AG04449 (cell line): Measurements from ENCODE around the gene CACNB4.
A peak's percentile ranks its signal among the peaks of the same experiment; 100 is the strongest.

Experiments
- CTCF ChIA-PET: fragments of 350-600 bp; formaldehyde crosslinking; extraction: SDS; loops from one replicate; lab custom pipeline; 2021; ENCODE audit warnings: antibody characterized with exemption; lab: Yijun Ruan, JAX
- POLR2A ChIA-PET: fragments of 400-600, 350-600 bp; formaldehyde crosslinking; extraction: SDS; loops from one replicate; lab custom pipeline; 2020; ENCODE audit warnings: antibody characterized with exemption, inconsistent platforms; lab: Yijun Ruan, JAX
- DNase-seq: peaks from one replicate; pipeline ENCODE4 v3.0.0-alpha.2; 2010; ENCODE audit warnings: low read depth, low spot score
- H3K4me3 ChIP-seq: 2 replicates; pipeline ENCODE4 v1.5.1; 2011; ENCODE audit warnings: low read depth, mild to moderate bottlenecking, control low read depth, low read length
- TF ChIP-seq, protein P1 (sequence below): IDR thresholded peaks from one replicate; pipeline ENCODE4 v1.5.1; 2011; ENCODE audit warnings: mild to moderate bottlenecking, moderate library complexity, low read length, control low read depth, inconsistent platforms; ENCODE audit not compliant: insufficient read depth; ENCODE audit errors: missing control alignments

The CACNB4 gene

GRCh38 chr2:152099367-152100050, 665 bp upstream of the CACNB4 start:
- ChIA-PET POLR2A (no interaction called here), CTCF (interaction anchor here (1.1 to 1.4 kb wide), 2 partner anchors 49 to 76 kb away, joined by 3 to 4 read pairs; partner anchors contain the start of gene STAM2)
- TF ChIP-seq, protein P1, sequence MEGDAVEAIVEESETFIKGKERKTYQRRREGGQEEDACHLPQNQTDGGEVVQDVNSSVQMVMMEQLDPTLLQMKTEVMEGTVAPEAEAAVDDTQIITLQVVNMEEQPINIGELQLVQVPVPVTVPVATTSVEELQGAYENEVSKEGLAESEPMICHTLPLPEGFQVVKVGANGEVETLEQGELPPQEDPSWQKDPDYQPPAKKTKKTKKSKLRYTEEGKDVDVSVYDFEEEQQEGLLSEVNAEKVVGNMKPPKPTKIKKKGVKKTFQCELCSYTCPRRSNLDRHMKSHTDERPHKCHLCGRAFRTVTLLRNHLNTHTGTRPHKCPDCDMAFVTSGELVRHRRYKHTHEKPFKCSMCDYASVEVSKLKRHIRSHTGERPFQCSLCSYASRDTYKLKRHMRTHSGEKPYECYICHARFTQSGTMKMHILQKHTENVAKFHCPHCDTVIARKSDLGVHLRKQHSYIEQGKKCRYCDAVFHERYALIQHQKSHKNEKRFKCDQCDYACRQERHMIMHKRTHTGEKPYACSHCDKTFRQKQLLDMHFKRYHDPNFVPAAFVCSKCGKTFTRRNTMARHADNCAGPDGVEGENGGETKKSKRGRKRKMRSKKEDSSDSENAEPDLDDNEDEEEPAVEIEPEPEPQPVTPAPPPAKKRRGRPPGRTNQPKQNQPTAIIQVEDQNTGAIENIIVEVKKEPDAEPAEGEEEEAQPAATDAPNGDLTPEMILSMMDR = no peak
- peak overlapping the region; percentile 54 for H3K4me3 ChIP-seq
- no peak for DNase-seq

GRCh38 chr2:152097801-152098495, 896 bp downstream of the CACNB4 start:
- ChIA-PET CTCF (interaction anchor here (1.1 to 1.3 kb wide), 3 partner anchors 58 to 78 kb away, joined by 3 to 4 read pairs (median 3); partner anchors contain the start of gene STAM2), POLR2A (interaction anchor here (0.7 kb wide), 1 partner anchor 77 kb away, joined by 3 read pairs; the partner anchor contains the start of gene STAM2)
- H3K4me3 ChIP-seq = peak overlapping the region; percentile 54
- TF ChIP-seq, protein P1 = no peak
- DNase-seq = no peak

GRCh38 chr2:152097290-152097800, 1.5 kb downstream of the CACNB4 start:
- peak overlapping the region; percentile 54 for H3K4me3 ChIP-seq
- ChIA-PET CTCF (interaction anchor here (1.1 to 1.3 kb wide), 3 partner anchors 58 to 79 kb away, joined by 3 to 4 read pairs (median 3); partner anchors contain the start of gene STAM2), POLR2A (interaction anchor here (0.7 kb wide), 1 partner anchor 78 kb away, joined by 3 read pairs; the partner anchor contains the start of gene STAM2)
- DNase-seq = no peak
- TF ChIP-seq, protein P1 = no peak

DNA sequence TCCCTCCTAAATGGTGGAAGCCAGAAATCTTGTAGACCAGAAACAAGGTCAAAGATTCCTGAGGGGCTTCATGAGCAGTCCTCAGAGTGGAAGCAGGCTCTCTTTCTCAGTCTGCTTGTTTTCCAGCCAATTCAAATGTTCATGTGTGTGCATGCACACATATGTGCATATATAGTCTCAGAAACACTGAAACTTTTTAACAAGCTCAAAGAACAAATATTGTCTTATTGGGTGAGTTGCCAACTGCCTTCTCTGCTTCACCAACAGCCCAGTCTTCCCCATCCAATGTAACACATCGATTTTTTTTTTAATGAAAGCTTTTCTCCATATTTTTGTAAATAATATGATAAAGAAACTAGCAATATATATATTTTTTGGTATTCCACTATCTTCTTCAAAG, 3.7 kb downstream of the CACNB4 start:
- POLR2A ChIA-PET = no interaction called here
- H3K4me3 ChIP-seq = no peak overlapping the region
- TF ChIP-seq, protein P1 = no peak
- DNase-seq = no peak
- CTCF ChIA-PET = no interaction called here

- TF ChIP-seq, protein P1 = no peak
- CTCF ChIA-PET = no interaction called here
- no peak overlapping the region for H3K4me3 ChIP-seq
- POLR2A ChIA-PET = no interaction called here
- DNase-seq = no peak
Measured at GRCh38 chr2:152094014-152094413, 4.8 kb downstream of the CACNB4 start.

DNA sequence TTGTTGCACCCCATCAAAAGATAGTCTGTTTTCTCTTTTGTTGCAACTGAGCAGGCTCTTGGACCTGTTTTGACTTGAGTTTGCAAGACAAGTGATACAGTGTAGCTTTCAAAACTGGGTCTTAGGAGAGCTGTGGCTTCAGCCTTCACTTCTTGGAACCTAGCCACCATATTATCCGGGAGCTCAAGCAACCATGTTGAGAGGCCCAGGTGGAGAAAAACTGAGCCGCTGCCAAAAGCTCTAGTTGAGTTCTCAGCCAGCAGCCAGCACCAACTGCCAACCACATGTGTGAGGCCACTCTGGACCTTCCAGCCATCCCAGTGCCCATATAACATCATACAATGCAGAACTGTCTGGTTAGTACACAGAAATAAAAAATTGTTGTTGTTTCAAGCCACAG, 5.4 kb downstream of the CACNB4 start:
- TF ChIP-seq, protein P1 = no peak
- H3K4me3 ChIP-seq = no peak overlapping the region
- ChIA-PET POLR2A (no interaction called here), CTCF (interaction anchor here (1.0 kb wide), 1 partner anchor 57 kb away, joined by 4 read pairs; no protein-coding TSS in a partner anchor)
- no peak for DNase-seq
